ENCODE data around the gene STAG1. TPM values are rescaled to one million over a fixed set of nuclear protein-coding genes. Genes with fewer than 3 reads are reported as not detected.

STAG1 gene
- total and polyA plus RNA-seq, 8 donors = 29.6 to 52.7 (median 44.1) TPM

DNA sequence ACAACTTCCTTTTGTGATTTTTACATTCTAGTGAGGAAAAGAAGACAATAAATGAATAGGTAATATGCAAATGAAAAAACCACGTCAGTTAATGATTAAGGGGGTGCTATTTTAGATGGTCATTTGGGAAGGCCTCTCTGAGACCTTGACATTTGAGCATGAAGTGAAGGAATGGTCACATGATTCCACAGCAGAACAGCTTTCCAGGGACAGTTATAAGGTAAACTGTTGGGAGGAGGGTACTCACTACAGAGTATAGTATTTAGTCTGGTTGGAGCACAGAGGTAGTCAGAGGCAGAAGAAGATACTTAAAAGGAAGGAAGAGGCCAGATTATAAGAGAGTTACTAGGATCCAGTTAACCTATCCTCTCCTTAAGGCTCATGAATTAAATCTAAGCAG, 246.5 kb downstream of the STAG1 start:
- no peaks in the 10 kb centered on the region for H3K36me3 ChIP-seq
- ATAC-seq (no peak), DNase-seq (no peak)
- intact Hi-C loops (cut with DNase I) = no loop called here
- no peak overlapping the region for H3K27ac ChIP-seq
- H3K27me3 ChIP-seq = no peaks in the 10 kb centered on the region
- no peaks in the 10 kb centered on the region for H3K4me1 ChIP-seq
- TF ChIP-seq, protein P1, sequence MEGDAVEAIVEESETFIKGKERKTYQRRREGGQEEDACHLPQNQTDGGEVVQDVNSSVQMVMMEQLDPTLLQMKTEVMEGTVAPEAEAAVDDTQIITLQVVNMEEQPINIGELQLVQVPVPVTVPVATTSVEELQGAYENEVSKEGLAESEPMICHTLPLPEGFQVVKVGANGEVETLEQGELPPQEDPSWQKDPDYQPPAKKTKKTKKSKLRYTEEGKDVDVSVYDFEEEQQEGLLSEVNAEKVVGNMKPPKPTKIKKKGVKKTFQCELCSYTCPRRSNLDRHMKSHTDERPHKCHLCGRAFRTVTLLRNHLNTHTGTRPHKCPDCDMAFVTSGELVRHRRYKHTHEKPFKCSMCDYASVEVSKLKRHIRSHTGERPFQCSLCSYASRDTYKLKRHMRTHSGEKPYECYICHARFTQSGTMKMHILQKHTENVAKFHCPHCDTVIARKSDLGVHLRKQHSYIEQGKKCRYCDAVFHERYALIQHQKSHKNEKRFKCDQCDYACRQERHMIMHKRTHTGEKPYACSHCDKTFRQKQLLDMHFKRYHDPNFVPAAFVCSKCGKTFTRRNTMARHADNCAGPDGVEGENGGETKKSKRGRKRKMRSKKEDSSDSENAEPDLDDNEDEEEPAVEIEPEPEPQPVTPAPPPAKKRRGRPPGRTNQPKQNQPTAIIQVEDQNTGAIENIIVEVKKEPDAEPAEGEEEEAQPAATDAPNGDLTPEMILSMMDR (IDR thresholded peaks at IDR 0.05) = no peak
- H3K9me3 ChIP-seq = no peaks in the 10 kb centered on the region
- no peak overlapping the region for H3K4me3 ChIP-seq

DNA sequence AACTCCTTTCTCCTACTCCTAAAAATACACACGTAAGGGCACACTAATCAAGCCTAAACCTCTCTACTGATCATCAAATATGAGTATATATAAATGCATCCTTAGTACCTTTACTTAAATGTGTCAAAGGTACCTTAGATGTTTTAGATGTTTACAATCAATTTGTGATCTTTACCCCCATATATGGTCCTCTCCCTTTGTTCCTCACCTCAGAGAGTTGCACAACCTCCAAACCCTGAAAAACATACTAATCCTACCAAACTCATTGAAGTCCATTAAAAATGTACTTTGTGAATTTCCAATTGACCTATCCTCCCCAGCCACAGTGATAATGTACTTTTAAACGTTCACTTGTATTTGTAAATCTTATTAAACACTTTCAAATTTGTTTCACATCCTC, 249.1 kb downstream of the STAG1 start:
- Histone ChIP-seq H3K27me3 (no peaks in the 10 kb centered on the region), H3K36me3 (peaks cover 0 to 13% of the 10 kb centered on the region in 2 donors), H3K27ac (no peak overlapping the region), H3K9me3 (no peaks in the 10 kb centered on the region), H3K4me3 (no peak overlapping the region), H3K4me1 (no peaks in the 10 kb centered on the region)
- intact Hi-C loops (cut with DNase I) = no loop called here
- DNase-seq (no peak), ATAC-seq (no peak)
- TF ChIP-seq, protein P1 (IDR thresholded peaks at IDR 0.05) = no peak

DNA sequence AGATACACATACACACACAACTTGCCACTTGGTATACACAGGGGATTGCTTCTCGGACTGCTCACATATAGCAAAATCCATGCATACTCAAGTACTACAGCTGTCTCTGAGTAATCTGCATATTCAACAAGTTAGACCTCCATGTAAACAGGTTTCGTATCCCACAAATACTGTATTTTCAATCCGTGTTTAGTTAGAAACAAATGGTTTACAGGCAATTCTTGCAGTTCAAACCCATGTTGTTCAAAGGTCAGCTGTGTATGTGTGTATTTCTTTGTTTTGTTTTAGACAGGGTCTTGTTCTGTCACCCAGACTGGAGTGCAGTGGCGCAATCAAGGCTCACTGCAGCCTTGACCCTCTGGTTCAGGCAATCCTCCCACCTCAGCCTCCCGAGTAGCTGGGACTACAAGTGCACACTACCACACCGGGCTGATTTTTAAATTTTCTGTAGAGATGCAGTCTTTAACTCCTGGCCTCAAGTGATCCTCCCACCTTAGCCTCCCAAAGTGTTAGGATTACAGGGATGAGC, 253.2 kb downstream of the STAG1 start:
- intact Hi-C loops (cut with DNase I) = no loop called here

DNA sequence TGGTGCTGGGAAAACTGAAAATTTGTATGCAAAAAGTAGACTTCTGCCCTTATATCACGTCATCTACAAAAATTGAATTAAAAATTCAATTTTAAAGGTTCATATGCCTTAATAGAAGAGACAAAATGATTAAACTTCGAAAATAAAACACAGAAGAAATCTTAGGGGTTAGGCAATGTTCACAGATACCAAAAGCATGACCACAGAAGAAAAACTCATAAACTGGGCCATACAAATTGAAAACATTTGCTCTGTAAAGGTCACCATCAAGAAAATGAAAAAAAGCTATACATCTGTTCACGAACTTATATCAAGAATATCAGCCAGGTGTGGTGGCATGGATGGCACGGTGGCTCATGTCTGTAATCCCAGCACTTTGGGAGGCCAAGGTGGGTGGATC, 257.0 kb downstream of the STAG1 start:
- TF ChIP-seq, protein P1 (IDR thresholded peaks at IDR 0.05) = no peak
- intact Hi-C loops (cut with DNase I) = no loop called here
- peaks cover 0 to 6% of the 10 kb centered on the region in 2 donors for H3K9me3 ChIP-seq
- H3K4me3 ChIP-seq = no peak overlapping the region
- no peaks in the 10 kb centered on the region for H3K27me3 ChIP-seq
- DNase-seq (no peak), ATAC-seq (no peak)
- peaks cover 0 to 46% of the 10 kb centered on the region in 2 donors for H3K36me3 ChIP-seq
- no peaks in the 10 kb centered on the region for H3K4me1 ChIP-seq
- H3K27ac ChIP-seq = no peak overlapping the region

More for the DNA sequence above, 253.2 kb downstream of the STAG1 start:
- ATAC-seq (no peak), DNase-seq (no peak)
- peaks cover 0 to 6% of the 10 kb centered on the region in 2 donors for H3K9me3 ChIP-seq
- no peaks in the 10 kb centered on the region for H3K27me3 ChIP-seq
- H3K27ac ChIP-seq = no peak overlapping the region
- no peak overlapping the region for H3K4me3 ChIP-seq
- H3K4me1 ChIP-seq = no peaks in the 10 kb centered on the region
- TF ChIP-seq, protein P1 (IDR thresholded peaks at IDR 0.05) = no peak
- H3K36me3 ChIP-seq = peaks cover 0 to 15% of the 10 kb centered on the region in 2 donors

DNA sequence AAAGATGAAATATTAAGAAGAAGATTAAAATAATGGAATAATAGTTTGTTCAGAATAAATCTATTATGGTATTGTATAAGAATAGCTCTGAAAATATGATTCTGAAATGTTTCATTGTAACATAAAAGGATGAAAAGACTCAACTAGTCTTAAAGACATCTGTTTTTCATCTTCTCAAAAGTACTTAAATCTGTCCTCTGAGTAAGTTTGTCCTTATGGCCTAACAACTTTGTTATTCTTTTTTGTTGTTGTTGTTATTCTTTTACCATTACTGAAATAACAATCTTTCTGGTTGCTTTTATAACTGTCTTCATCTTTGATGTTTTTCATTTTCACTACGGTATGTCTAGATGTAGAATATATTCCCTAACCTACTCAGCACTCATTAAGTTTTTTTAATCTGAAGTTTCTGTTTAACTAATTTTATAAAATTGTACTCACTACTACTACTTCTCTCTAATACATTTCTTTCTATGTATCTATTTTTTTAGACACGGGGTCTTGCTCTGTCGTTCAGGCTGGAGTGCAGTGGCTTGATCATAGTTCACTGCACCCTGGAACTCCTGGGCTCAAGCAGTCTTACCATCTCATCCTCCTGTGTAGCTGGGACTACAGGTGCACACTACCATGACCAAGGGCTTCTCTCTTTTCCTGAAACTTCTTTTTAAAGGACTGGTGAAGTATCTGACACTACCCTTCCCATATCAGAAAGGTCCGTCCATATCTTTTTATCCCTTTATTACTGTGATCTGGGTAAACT, 261.4 kb downstream of the STAG1 start:
- H3K36me3 ChIP-seq = peaks cover 0 to 38% of the 10 kb centered on the region in 2 donors
- H3K4me1 ChIP-seq = no peaks in the 10 kb centered on the region
- ATAC-seq (no peak), DNase-seq (no peak)
- H3K27me3 ChIP-seq = no peaks in the 10 kb centered on the region
- H3K4me3 ChIP-seq = no peak overlapping the region
- TF ChIP-seq, protein P1 (IDR thresholded peaks at IDR 0.05) = no peak
- H3K27ac ChIP-seq = no peak overlapping the region
- peaks cover 0 to 6% of the 10 kb centered on the region in 2 donors for H3K9me3 ChIP-seq
- intact Hi-C loops (cut with DNase I) = no loop called here
